Loucy (cell line): ENCODE data around the gene DNASE2B.

ENCODE experiments used
- CTCF ChIP-seq: fragments of 200-600 bp; sonication (generic); conservative IDR thresholded peaks from 2 replicates; pipeline ENCODE4 v1.5.1; 2014; ENCODE audit warnings: mild to moderate bottlenecking, antibody characterized with exemption, low read length
- EZH2phosphoT487 ChIP-seq: fragments of 200-600 bp; IDR thresholded peaks from 2 replicates; pipeline ENCODE4 v1.6.1; 2018; ENCODE audit warnings: antibody characterized with exemption, mild to moderate bottlenecking, moderate library complexity, borderline replicate concordance

- TF ChIP-seq CTCF (no peak), EZH2phosphoT487 (no peak)
These were observed 8.1 kb downstream of the DNASE2B start for GRCh38 chr1:84406346-84406861.
